ENCODE measurements around the gene SUMO2. TPM values are rescaled to one million over a fixed set of nuclear protein-coding genes. Genes with fewer than 3 reads are reported as not detected.

SUMO2 gene
- polyA plus RNA-seq, 3 donors: 64.9 to 318 (median 282) TPM

- Histone ChIP-seq H3K27ac (ENCODE audit: low read depth in 1 of 2, low read length in 2 of 2) (peak overlapping the region; percentile 20 to 79), H3K4me3 (replicated peaks in 1 of 3; ENCODE audit: low read depth in 2 of 3, low read length in 3 of 3) (peak overlapping the region in 1 of 3 experiments; percentile 53)
These were observed 58.0 kb downstream of the SUMO2 start for GRCh38 chr17:75124819-75125162.

GRCh38 chr17:75124041-75124818 is 58.5 kb downstream of the SUMO2 start:
- H3K36me3 ChIP-seq (replicated peaks in 1 of 2; ENCODE audit: control insufficient read depth in 1 of 2, insufficient read depth in 2 of 2, low read length in 2 of 2): peaks cover 8 to 21% of the 10 kb centered on the region in 2 donors
- H4K20me1 ChIP-seq (ENCODE audit: insufficient read depth, low read length): peaks cover 13% of the 10 kb centered on the region
- DNase-seq: peak; percentile 33 to 54 (median 52)
- Mint-ChIP-seq H3K9me3 (no peaks in the 10 kb centered on the region), H3K27ac (peak overlapping the region; percentile 74 to 89 (median 84)), H3K4me1 (peaks cover 44% of the 10 kb centered on the region), H3K4me3 (peak overlapping the region; percentile 54 to 70), H3K36me3 (peaks cover 24 to 34% of the 10 kb centered on the region in 2 donors), H3K27me3 (ENCODE audit: low read depth in 3 of 3) (no peaks in the 10 kb centered on the region)
- TF ChIP-seq CTCF (IDR thresholded peaks at IDR 0.05): no peak
- peak overlapping the region; percentile 72 for H2AFZ ChIP-seq (ENCODE audit: insufficient read depth, low read depth, low read length, poor library complexity, severe bottlenecking)
- WGBS (ENCODE audit: insufficient coverage): 20% methylated on average over 14 of the region's 19 CpGs
- intact Hi-C loops (cut with micrococcal nuclease): no loop called here
- H3K27me3 ChIP-seq (ENCODE audit: control insufficient read depth in 2 of 2, insufficient read depth in 2 of 2, low read length in 2 of 2): no peaks in the 10 kb centered on the region
- peak overlapping the region; percentile 20 to 79 for H3K27ac ChIP-seq (ENCODE audit: low read depth in 1 of 2, low read length in 2 of 2)
- H3K4me3 ChIP-seq (replicated peaks in 1 of 3; ENCODE audit: low read depth in 2 of 3, low read length in 3 of 3): peak overlapping the region in 1 of 3 experiments; percentile 53
- peaks cover 11% of the 10 kb centered on the region for H3K79me2 ChIP-seq (ENCODE audit: insufficient read depth, low read length)
- peaks cover 41 to 49% of the 10 kb centered on the region in 2 donors for H3K4me1 ChIP-seq (ENCODE audit: control insufficient read depth in 1 of 2, insufficient read depth in 2 of 2, low read length in 2 of 2)
- no peak overlapping the region for H3K9ac ChIP-seq (ENCODE audit: insufficient read depth, low read length, poor library complexity, severe bottlenecking)
- peak overlapping the region; percentile 60 for H3K4me2 ChIP-seq (replicated peaks; ENCODE audit: extremely low read depth, low read length, poor library complexity, severe bottlenecking)
- no peaks in the 10 kb centered on the region for H3K9me3 ChIP-seq (replicated peaks in 1 of 2; ENCODE audit: control insufficient read depth in 1 of 2, insufficient read depth in 1 of 2, low read length in 2 of 2)

More at GRCh38 chr17:75124819-75125162, 58.0 kb downstream of the SUMO2 start:
- Mint-ChIP-seq H3K27ac (peak overlapping the region; percentile 30 to 82 (median 53)), H3K9me3 (no peaks in the 10 kb centered on the region), H3K27me3 (ENCODE audit: low read depth in 3 of 3) (no peaks in the 10 kb centered on the region), H3K4me3 (no peak overlapping the region), H3K36me3 (peaks cover 29 to 40% of the 10 kb centered on the region in 2 donors), H3K4me1 (peaks cover 42% of the 10 kb centered on the region)
- intact Hi-C loops (cut with micrococcal nuclease): no loop called here
- H3K27me3 ChIP-seq (ENCODE audit: control insufficient read depth in 2 of 2, insufficient read depth in 2 of 2, low read length in 2 of 2): no peaks in the 10 kb centered on the region
- H3K36me3 ChIP-seq (replicated peaks in 1 of 2; ENCODE audit: control insufficient read depth in 1 of 2, insufficient read depth in 2 of 2, low read length in 2 of 2): peaks cover 14 to 26% of the 10 kb centered on the region in 2 donors
- H3K4me1 ChIP-seq (ENCODE audit: control insufficient read depth in 1 of 2, insufficient read depth in 2 of 2, low read length in 2 of 2): peaks cover 38 to 46% of the 10 kb centered on the region in 2 donors
- H3K9me3 ChIP-seq (replicated peaks in 1 of 2; ENCODE audit: control insufficient read depth in 1 of 2, insufficient read depth in 1 of 2, low read length in 2 of 2): no peaks in the 10 kb centered on the region
- peaks cover 19% of the 10 kb centered on the region for H4K20me1 ChIP-seq (ENCODE audit: insufficient read depth, low read length)
- DNase-seq: no peak
- H3K79me2 ChIP-seq (ENCODE audit: insufficient read depth, low read length): peaks cover 11% of the 10 kb centered on the region
- 78% methylated on average over 4 of the region's 4 CpGs for WGBS (ENCODE audit: insufficient coverage)
- no peak overlapping the region for H2AFZ ChIP-seq (ENCODE audit: insufficient read depth, low read depth, low read length, poor library complexity, severe bottlenecking)
- H3K9ac ChIP-seq (ENCODE audit: insufficient read depth, low read length, poor library complexity, severe bottlenecking): no peak overlapping the region
- peak overlapping the region; percentile 60 for H3K4me2 ChIP-seq (replicated peaks; ENCODE audit: extremely low read depth, low read length, poor library complexity, severe bottlenecking)
- TF ChIP-seq CTCF (IDR thresholded peaks at IDR 0.05): no peak

All from CD14-positive monocyte (primary cell).